SK-N-SH (cell line): ENCODE results near the gene PHF20. TPM values are rescaled to one million over a fixed set of nuclear protein-coding genes. Genes with fewer than 3 reads are reported as not detected.

ENCODE experiments used
- CTCF ChIA-PET: fragments of 300-600, 350-600 bp; formaldehyde crosslinking; extraction: SDS; loops from one replicate; lab custom pipeline; 2021; lab: Yijun Ruan, JAX
- POLR2A ChIA-PET: fragments of 350-600 bp; sonication (Branson Sonifier 250); formaldehyde crosslinking; extraction: SDS; loops from one replicate; lab custom pipeline; 2020; ENCODE audit warnings: antibody characterized with exemption, inconsistent platforms; lab: Yijun Ruan, JAX
- DNase-seq: peaks from one replicate; pipeline ENCODE4 v3.0.0; 2012
- H2AFZ ChIP-seq: fragments of 200-600 bp; sonication (generic); 2 replicates; pipeline ENCODE4 v1.8.1; 2016; ENCODE audit warnings: antibody characterized with exemption, mild to moderate bottlenecking, low read depth
- H3F3A ChIP-seq: fragments of 200-600 bp; sonication (generic); replicated peaks from 2 replicates; pipeline ENCODE3; 2016; ENCODE audit warnings: antibody characterized with exemption, mild to moderate bottlenecking; ENCODE audit not compliant: insufficient read depth
- H3K27ac ChIP-seq, 2 experiments: fragments of 200-500 bp in 1 of 2; fragments of 200-600 bp in 1 of 2; sonication (Bioruptor generic) in 1 of 2; sonication (generic), shearing (Covaris generic) in 1 of 2; 2 replicates each; pipeline versions ENCODE4 v1.5.1 to v1.6.1; 2014 to 2016; ENCODE audit warnings: low read depth in 2 of 2, inconsistent platforms in 1 of 2, low read length in 1 of 2, mild to moderate bottlenecking in 1 of 2, mixed read lengths in 1 of 2
- H3K27me3 ChIP-seq: fragments of 200-600 bp; sonication (generic), shearing (Covaris generic); 2 replicates; pipeline ENCODE4 v1.6.1; 2016; ENCODE audit warnings: mixed run types; ENCODE audit not compliant: insufficient read depth
- H3K36me3 ChIP-seq, 2 experiments: fragments of 200-500 bp in 1 of 2; fragments of 200-600 bp in 1 of 2; sonication (Bioruptor generic) in 1 of 2; sonication (generic) in 1 of 2; replicated peaks in 1 of 2; 2 replicates each; pipeline versions ENCODE3 to v1.5.1; 2014 to 2016; ENCODE audit warnings: low read length in 1 of 2, mild to moderate bottlenecking in 1 of 2; ENCODE audit not compliant: insufficient read depth in 2 of 2, control insufficient read depth in 1 of 2
- H3K4me1 ChIP-seq, 2 experiments: fragments of 200-500 bp in 1 of 2; fragments of 200-600 bp in 1 of 2; sonication (Bioruptor generic) in 1 of 2; sonication (generic), shearing (Covaris generic) in 1 of 2; 2 replicates each; pipeline versions ENCODE4 v1.5.1 to v1.6.1; 2014 to 2016; ENCODE audit warnings: low read depth in 1 of 2, low read length in 1 of 2, mixed run types in 1 of 2; ENCODE audit not compliant: insufficient read depth in 2 of 2, control insufficient read depth in 1 of 2
- H3K4me2 ChIP-seq: fragments of 200-600 bp; sonication (generic), shearing (Covaris generic); 2 replicates; pipeline ENCODE4 v1.6.1; 2017; ENCODE audit warnings: mixed run types
- H3K4me3 ChIP-seq, 2 experiments: fragments of 200-500 bp in 1 of 2; fragments of 200-600 bp in 1 of 2; sonication (Bioruptor generic) in 1 of 2; sonication (generic), shearing (Covaris generic) in 1 of 2; 2 replicates each; pipeline versions ENCODE4 v1.5.1 to v1.8.1; 2014 to 2016; ENCODE audit warnings: low read depth in 2 of 2, inconsistent platforms in 1 of 2, low read length in 1 of 2, mild to moderate bottlenecking in 1 of 2, mixed read lengths in 1 of 2, moderate library complexity in 1 of 2
- H3K79me2 ChIP-seq: fragments of 200-600 bp; sonication (generic); 2 replicates; pipeline ENCODE4 v1.8.1; 2017; ENCODE audit warnings: mild to moderate bottlenecking; ENCODE audit not compliant: insufficient read depth
- H3K9ac ChIP-seq: fragments of 200-600 bp; sonication (generic); 2 replicates; pipeline ENCODE4 v1.6.1; 2017; ENCODE audit warnings: mixed run types
- H3K9me2 ChIP-seq: fragments of 200-600 bp; sonication (generic); 2 replicates; pipeline ENCODE4 v1.6.1; 2017; ENCODE audit warnings: mixed run types
- H3K9me3 ChIP-seq: fragments of 200-600 bp; sonication (generic); 2 replicates; pipeline ENCODE4 v1.6.1; 2017; ENCODE audit warnings: mixed run types, mild to moderate bottlenecking, moderate library complexity
- H4K20me1 ChIP-seq: fragments of 200-600 bp; sonication (generic); 2 replicates; pipeline ENCODE4 v1.6.1; 2017; ENCODE audit warnings: mild to moderate bottlenecking, mixed run types; ENCODE audit not compliant: insufficient read depth
- MXI1 ChIP-seq: IDR thresholded peaks from 2 replicates; pipeline ENCODE4 v1.6.1; 2012; ENCODE audit warnings: mild to moderate bottlenecking, low read depth, low read length, improper control_type of control experiment
- POLR2AphosphoS5 ChIP-seq: IDR thresholded peaks from 2 replicates; pipeline ENCODE4 v1.6.1; 2012; ENCODE audit warnings: low read depth, low read length
- RXRA ChIP-seq: IDR thresholded peaks from 2 replicates; pipeline ENCODE4 v1.4.0; 2012; ENCODE audit warnings: low read depth, mild to moderate bottlenecking, borderline replicate concordance
- SMC3 ChIP-seq: IDR thresholded peaks from 2 replicates; pipeline ENCODE4 v1.6.1; 2012; ENCODE audit warnings: low read depth, low read length, improper control_type of control experiment
- TCF12 ChIP-seq: IDR thresholded peaks from 2 replicates; pipeline ENCODE4 v1.4.0; 2012
- TEAD4 ChIP-seq: IDR thresholded peaks from 2 replicates; pipeline ENCODE4 v1.4.0; 2012; ENCODE audit warnings: mild to moderate bottlenecking, borderline replicate concordance; ENCODE audit not compliant: insufficient read depth
- WGBS: methylation state at CpG from one replicate; pipeline ENCODE4 v1.1.6; 2017; ENCODE audit warnings: low lambda C conversion rate; 5-methylcytosine and 5-hydroxymethylcytosine counted together
- polyA plus RNA-seq, 3 experiments: library from polyadenylated mRNA; depleted of rRNA; stranded (reverse); fragments of >200 nt; gene quantifications; 2 replicates each; pipeline ENCODE4 v1.2.3, GENCODE V29; 2012
- TF ChIP-seq, protein P1 (sequence below): IDR thresholded peaks from 2 replicates; pipeline ENCODE4 v1.4.0; 2012; ENCODE audit warnings: low read depth, borderline replicate concordance
- TF ChIP-seq, protein P2 (sequence below): IDR thresholded peaks from 2 replicates; pipeline ENCODE4 v1.4.0; 2012; ENCODE audit warnings: low read depth, borderline replicate concordance
- TF ChIP-seq, protein P3 (sequence below): IDR thresholded peaks from 2 replicates; pipeline ENCODE4 v1.4.0; 2012; ENCODE audit warnings: low read depth
- TF ChIP-seq, protein P4 (sequence below): IDR thresholded peaks from 2 replicates; pipeline ENCODE4; 2012
- TF ChIP-seq, protein P5 (sequence below): fragments of 150-350 bp; IDR thresholded peaks from 2 replicates; pipeline ENCODE4 v1.6.1; 2016; ENCODE audit warnings: mild to moderate bottlenecking, low read depth, low read length

PHF20 gene
- polyA plus RNA-seq, 1 of the 3 experiments (the other 2 are of a cell fraction), result 23.8 TPM

DNA sequence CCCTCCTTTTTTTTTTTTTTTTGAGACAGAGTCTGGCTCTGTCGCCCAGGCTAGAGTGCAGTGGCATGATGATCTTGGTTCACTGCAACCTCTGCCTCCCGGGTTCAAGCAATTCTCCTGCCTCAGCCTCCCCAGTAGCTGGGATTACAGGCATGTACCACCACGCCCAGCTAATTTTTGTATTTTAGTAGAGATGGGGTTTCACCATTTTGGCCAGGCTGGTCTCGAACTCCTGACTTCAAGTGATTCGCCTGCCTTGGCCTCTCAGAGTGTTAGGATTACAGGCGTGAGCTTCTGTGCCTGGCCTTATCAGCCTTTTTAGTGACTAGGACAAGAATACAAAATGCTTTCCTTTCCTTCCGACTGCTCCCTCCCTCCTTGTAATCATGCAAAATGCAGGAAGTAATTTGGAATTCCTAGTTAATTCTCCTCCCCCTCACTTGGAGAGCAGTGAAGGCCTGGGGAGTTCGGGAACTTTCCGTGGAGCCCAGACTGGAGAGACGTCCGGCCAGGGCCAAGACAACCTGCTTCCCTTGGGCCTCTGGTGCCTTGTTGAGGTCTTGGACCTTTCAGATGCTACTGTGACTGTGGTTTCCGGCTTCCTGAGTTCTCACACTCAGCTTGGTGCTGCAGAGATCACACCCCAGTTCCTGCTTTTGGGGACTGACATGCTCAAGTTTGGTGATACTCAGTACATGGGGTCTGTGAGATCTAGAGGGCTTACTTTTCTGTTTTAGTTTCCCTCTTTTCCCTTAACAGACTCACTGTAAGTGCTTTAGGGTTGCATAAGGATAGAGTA is 3.9 kb upstream of the PHF20 start:
- Histone ChIP-seq H3K36me3 (no peaks in the 10 kb centered on the region), H2AFZ (peak overlapping the region; percentile 58), H4K20me1 (no peaks in the 10 kb centered on the region), H3K4me1 (peaks cover 3 to 12% of the 10 kb centered on the region in 2 experiments; a peak in 3 of 4 replicates), H3K9ac (no peak overlapping the region), H3K9me2 (no peaks in the 10 kb centered on the region), H3K9me3 (no peaks in the 10 kb centered on the region; the same call in 1 of the 2 replicates), H3K4me3 (no peak overlapping the region), H3F3A (peaks cover 16% of the 10 kb centered on the region), H3K27ac (peak overlapping the region in 1 of 2 experiments; percentile 84; a peak in 1 of 4 replicates), H3K79me2 (peaks cover 8% of the 10 kb centered on the region), H3K4me2 (no peak overlapping the region), H3K27me3 (no peaks in the 10 kb centered on the region)
- DNase-seq, result no peak
- ChIA-PET POLR2A (interaction anchor here (2.0 kb wide), 1 partner anchor 26 kb away, joined by 7 read pairs; the partner anchor contains the start of gene RBM39), CTCF (interaction anchor here (0.6 kb wide), 1 partner anchor 1266 kb away, joined by 3 read pairs; no protein-coding TSS in a partner anchor)
- TF ChIP-seq MXI1 (no peak), RXRA (no peak)
- TF ChIP-seq, protein P1, sequence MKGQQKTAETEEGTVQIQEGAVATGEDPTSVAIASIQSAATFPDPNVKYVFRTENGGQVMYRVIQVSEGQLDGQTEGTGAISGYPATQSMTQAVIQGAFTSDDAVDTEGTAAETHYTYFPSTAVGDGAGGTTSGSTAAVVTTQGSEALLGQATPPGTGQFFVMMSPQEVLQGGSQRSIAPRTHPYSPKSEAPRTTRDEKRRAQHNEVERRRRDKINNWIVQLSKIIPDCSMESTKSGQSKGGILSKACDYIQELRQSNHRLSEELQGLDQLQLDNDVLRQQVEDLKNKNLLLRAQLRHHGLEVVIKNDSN, result no peak
- TF ChIP-seq, protein P2, sequence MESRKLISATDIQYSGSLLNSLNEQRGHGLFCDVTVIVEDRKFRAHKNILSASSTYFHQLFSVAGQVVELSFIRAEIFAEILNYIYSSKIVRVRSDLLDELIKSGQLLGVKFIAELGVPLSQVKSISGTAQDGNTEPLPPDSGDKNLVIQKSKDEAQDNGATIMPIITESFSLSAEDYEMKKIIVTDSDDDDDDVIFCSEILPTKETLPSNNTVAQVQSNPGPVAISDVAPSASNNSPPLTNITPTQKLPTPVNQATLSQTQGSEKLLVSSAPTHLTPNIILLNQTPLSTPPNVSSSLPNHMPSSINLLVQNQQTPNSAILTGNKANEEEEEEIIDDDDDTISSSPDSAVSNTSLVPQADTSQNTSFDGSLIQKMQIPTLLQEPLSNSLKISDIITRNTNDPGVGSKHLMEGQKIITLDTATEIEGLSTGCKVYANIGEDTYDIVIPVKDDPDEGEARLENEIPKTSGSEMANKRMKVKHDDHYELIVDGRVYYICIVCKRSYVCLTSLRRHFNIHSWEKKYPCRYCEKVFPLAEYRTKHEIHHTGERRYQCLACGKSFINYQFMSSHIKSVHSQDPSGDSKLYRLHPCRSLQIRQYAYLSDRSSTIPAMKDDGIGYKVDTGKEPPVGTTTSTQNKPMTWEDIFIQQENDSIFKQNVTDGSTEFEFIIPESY, result no peak
- WGBS, result 87% methylated on average over 10 of the region's 12 CpGs

DNA sequence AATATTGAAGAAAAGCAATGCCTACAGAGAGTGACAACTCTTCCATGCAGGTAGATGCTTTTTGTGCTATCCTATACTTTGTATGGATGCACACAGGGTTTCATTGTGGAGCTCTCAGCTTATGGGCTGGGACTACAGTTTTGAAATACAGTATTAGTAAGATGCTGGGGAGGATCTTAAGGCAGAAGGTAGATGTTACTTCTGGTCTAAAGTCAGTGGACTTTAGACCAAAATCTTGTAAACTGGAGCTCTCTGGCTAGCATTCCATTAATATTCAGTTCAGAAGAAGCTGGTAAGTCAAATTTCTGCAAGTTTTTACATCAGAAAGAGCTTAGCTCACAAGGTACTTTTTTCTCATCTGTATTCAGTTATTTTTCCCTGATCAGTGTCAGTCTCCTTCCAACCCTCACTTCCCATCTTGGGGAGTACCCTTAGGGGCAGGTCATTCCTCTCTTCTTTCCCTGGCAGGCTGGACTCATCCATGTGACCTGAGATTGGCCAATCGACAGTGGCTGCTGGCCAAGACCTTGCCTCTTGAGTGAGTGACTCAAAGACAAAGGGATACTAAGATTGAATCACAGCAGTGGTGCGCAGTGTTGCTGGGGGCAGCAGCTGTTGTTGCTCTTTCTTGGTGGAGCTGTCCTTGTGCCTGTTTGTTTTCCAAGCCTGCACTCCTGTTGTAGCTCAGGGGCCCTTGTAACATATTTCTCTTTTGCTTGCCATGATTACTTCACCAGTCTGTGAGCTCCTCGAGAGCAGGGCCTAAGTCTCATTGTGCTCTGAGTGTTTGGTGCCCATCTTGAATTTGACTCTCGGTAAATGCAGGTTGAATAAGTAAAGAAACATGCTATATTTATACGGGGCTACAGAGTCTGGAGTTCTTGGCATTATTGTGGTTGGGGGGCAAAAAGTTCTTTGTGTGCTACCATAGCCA is 2.8 kb upstream of the PHF20 start:
- no peaks in the 10 kb centered on the region for H4K20me1 ChIP-seq
- TF ChIP-seq, protein P3, sequence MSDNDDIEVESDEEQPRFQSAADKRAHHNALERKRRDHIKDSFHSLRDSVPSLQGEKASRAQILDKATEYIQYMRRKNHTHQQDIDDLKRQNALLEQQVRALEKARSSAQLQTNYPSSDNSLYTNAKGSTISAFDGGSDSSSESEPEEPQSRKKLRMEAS, result peak; percentile 65; the same call in 1 of the 2 replicates
- TF ChIP-seq, protein P4, sequence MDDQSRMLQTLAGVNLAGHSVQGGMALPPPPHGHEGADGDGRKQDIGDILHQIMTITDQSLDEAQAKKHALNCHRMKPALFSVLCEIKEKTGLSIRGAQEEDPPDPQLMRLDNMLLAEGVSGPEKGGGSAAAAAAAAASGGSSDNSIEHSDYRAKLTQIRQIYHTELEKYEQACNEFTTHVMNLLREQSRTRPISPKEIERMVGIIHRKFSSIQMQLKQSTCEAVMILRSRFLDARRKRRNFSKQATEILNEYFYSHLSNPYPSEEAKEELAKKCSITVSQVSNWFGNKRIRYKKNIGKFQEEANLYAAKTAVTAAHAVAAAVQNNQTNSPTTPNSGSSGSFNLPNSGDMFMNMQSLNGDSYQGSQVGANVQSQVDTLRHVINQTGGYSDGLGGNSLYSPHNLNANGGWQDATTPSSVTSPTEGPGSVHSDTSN, result peak; percentile 37; the same call in 1 of the 2 replicates
- TF ChIP-seq TCF12 (peak; percentile 38; the same call in 1 of the 2 replicates), SMC3 (no peak), TEAD4 (no peak), POLR2AphosphoS5 (peak; percentile 93)
- TF ChIP-seq, protein P5, sequence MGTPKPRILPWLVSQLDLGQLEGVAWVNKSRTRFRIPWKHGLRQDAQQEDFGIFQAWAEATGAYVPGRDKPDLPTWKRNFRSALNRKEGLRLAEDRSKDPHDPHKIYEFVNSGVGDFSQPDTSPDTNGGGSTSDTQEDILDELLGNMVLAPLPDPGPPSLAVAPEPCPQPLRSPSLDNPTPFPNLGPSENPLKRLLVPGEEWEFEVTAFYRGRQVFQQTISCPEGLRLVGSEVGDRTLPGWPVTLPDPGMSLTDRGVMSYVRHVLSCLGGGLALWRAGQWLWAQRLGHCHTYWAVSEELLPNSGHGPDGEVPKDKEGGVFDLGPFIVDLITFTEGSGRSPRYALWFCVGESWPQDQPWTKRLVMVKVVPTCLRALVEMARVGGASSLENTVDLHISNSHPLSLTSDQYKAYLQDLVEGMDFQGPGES, result no peak
- TF ChIP-seq, protein P1, result peak; percentile 87

More for the DNA sequence above, 2.8 kb upstream of the PHF20 start:
- peaks cover 19% of the 10 kb centered on the region for H3F3A ChIP-seq
- H3K27ac ChIP-seq, result peak overlapping the region; percentile 16 to 84
- H3K4me1 ChIP-seq, result peaks cover 9 to 17% of the 10 kb centered on the region in 2 experiments; a peak in 3 of 4 replicates
- no peaks in the 10 kb centered on the region for H3K36me3 ChIP-seq
- ChIA-PET CTCF (interaction anchor here (0.9 to 1.1 kb wide), 2 partner anchors 12 to 185 kb away, joined by 3 read pairs; partner anchors contain the start of gene SCAND1), POLR2A (interaction anchor here (2.0 kb wide), 1 partner anchor 27 kb away, joined by 7 read pairs; the partner anchor contains the start of gene RBM39)
- peak; percentile 34 for DNase-seq
- WGBS, result 52% methylated on average over 5 of the region's 5 CpGs
- peak overlapping the region; percentile 65 for H2AFZ ChIP-seq
- no peak overlapping the region for H3K4me2 ChIP-seq
- H3K79me2 ChIP-seq, result peaks cover 19% of the 10 kb centered on the region
- no peaks in the 10 kb centered on the region; the same call in 1 of the 2 replicates for H3K9me3 ChIP-seq
- no peak overlapping the region for H3K4me3 ChIP-seq
- no peaks in the 10 kb centered on the region for H3K27me3 ChIP-seq
- peak overlapping the region; percentile 37 for H3K9ac ChIP-seq
- no peaks in the 10 kb centered on the region for H3K9me2 ChIP-seq
